Neural progenitor cell (in vitro differentiated cells): ENCODE data around the gene TRAK1. TPM values are rescaled to one million over a fixed set of nuclear protein-coding genes. Genes with fewer than 3 reads are reported as not detected.

Experiments
- DNase-seq: peaks from one replicate; pipeline ENCODE4 v3.0.0-alpha.2; 2016; ENCODE audit warnings: low spot score
- H2AFZ ChIP-seq: fragments of 200-600 bp; sonication (generic); replicated peaks from 2 replicates; pipeline ENCODE4 v1.6.1; 2016; ENCODE audit warnings: antibody characterized with exemption
- H3F3A ChIP-seq: fragments of 200-600 bp; sonication (generic); 2 replicates; pipeline ENCODE4 v1.6.1; 2016; ENCODE audit warnings: antibody characterized with exemption, low read depth
- H3K27ac ChIP-seq: fragments of 200-600 bp; sonication (generic); 2 replicates; pipeline ENCODE4 v1.5.1; 2016; ENCODE audit warnings: mild to moderate bottlenecking
- H3K27me3 ChIP-seq: fragments of 200-600 bp; sonication (generic); 2 replicates; pipeline ENCODE4 v1.6.1; 2016; ENCODE audit warnings: mild to moderate bottlenecking, moderate library complexity
- H3K36me3 ChIP-seq: fragments of 200-600 bp; sonication (generic); 2 replicates; pipeline ENCODE4 v1.5.1; 2016
- H3K4me1 ChIP-seq: fragments of 200-600 bp; sonication (generic); 2 replicates; pipeline ENCODE4 v1.6.1; 2016; ENCODE audit warnings: mixed run types
- H3K4me2 ChIP-seq: fragments of 200-600 bp; sonication (generic); 2 replicates; pipeline ENCODE4 v1.6.1; 2016
- H3K4me3 ChIP-seq: fragments of 200-600 bp; sonication (generic); 2 replicates; pipeline ENCODE4 v1.5.1; 2016
- H3K79me2 ChIP-seq: fragments of 200-600 bp; sonication (generic); 2 replicates; pipeline ENCODE4 v1.6.1; 2016; ENCODE audit warnings: low read depth
- H3K9ac ChIP-seq: fragments of 200-600 bp; sonication (generic); 2 replicates; pipeline ENCODE4 v1.6.1; 2016
- H3K9me3 ChIP-seq: fragments of 200-600 bp; sonication (generic); 2 replicates; pipeline ENCODE4 v1.5.1; 2016; ENCODE audit warnings: low read depth
- H4K20me1 ChIP-seq: fragments of 200-600 bp; sonication (generic); 2 replicates; pipeline ENCODE4 v1.6.1; 2016; ENCODE audit warnings: low read depth
- H3K27ac Mint-ChIP-seq: 3 replicates; pipeline ENCODE4 v1.8.0; 2021; ENCODE audit warnings: mixed read lengths
- H3K27me3 Mint-ChIP-seq: 2 replicates; pipeline ENCODE4 v1.8.0; 2022; ENCODE audit warnings: low read depth, mild to moderate bottlenecking, inconsistent platforms, moderate library complexity, mixed read lengths; ENCODE audit not compliant: insufficient read depth
- H3K36me3 Mint-ChIP-seq: 3 replicates; pipeline ENCODE4 v1.8.0; 2021; ENCODE audit warnings: mixed read lengths
- H3K4me1 Mint-ChIP-seq: 3 replicates; pipeline ENCODE4 v1.8.0; 2021; ENCODE audit warnings: mixed read lengths
- H3K4me3 Mint-ChIP-seq: 3 replicates; pipeline ENCODE4 v1.8.0; 2021; ENCODE audit warnings: mild to moderate bottlenecking, moderate library complexity, mixed read lengths
- H3K9me3 Mint-ChIP-seq: 3 replicates; pipeline ENCODE4 v1.8.0; 2020; ENCODE audit warnings: mixed read lengths
- CTCF ChIP-seq: fragments of 200-600 bp; sonication (generic); IDR thresholded peaks from 2 replicates; pipeline ENCODE4 v1.5.1; 2017; ENCODE audit warnings: antibody characterized with exemption, mild to moderate bottlenecking
- EZH2 ChIP-seq: fragments of 200-600 bp; sonication (generic); IDR thresholded peaks from 2 replicates; pipeline ENCODE4 v1.6.1; 2017; ENCODE audit warnings: antibody characterized with exemption, mild to moderate bottlenecking, moderate library complexity
- EZH2phosphoT487 ChIP-seq: fragments of 200-600 bp; sonication (generic); IDR thresholded peaks from 2 replicates; pipeline ENCODE4 v1.6.1; 2017; ENCODE audit warnings: antibody characterized with exemption
- total RNA-seq: library from RNA; depleted of rRNA; stranded (reverse); fragments of >200 nt; gene quantifications from 2 replicates; pipeline ENCODE4 v1.2.3, GENCODE V29; 2015; ENCODE audit warnings: low replicate concordance

TRAK1 gene
- total RNA-seq, 1 donor from 2014 or later = 32.2 TPM

DNA sequence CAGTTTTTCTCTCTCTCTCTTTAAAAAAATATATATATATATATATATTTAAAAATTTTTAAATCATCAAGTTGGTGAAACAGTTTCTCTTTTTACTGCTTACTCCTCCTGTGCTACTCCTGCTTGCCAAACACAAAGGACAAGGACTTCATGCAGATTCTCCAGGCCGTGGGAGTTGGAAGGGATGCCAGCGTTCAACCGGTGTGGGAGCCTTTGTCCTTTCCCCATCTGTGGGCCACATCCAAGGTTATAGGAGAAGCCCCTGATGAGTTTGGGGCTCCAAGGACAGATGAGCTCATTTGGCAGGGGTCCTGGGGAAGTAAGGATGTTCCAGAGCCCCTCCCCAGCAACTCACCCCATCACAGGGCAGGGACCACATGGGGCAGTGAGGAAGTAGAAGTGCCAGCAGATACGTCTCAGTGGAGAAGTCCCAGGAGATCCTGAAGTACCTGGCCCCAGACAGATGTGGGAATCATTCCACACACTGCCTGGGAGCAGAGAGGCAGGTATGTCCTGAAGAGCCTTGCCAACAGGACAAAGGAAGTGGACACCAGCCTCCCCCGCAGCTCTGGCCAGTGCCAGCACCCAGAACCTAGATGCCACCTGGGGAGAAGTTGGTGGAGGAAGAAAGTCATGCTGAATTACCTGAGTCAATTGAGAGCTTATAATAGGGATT lies 138.2 kb downstream of the TRAK1 start:
- Histone ChIP-seq H3K36me3 (no peaks in the 10 kb centered on the region), H3K9ac (no peak overlapping the region), H3K27me3 (no peaks in the 10 kb centered on the region), H3K9me3 (no peaks in the 10 kb centered on the region), H4K20me1 (no peaks in the 10 kb centered on the region), H3F3A (no peaks in the 10 kb centered on the region), H3K4me1 (peaks cover 15% of the 10 kb centered on the region), H3K4me2 (no peak overlapping the region), H3K27ac (no peak overlapping the region), H3K79me2 (no peaks in the 10 kb centered on the region), H2AFZ (peak overlapping the region; percentile 98), H3K4me3 (no peak overlapping the region)
- no peak overlapping the region for H3K27ac Mint-ChIP-seq
- TF ChIP-seq EZH2phosphoT487 = no peak
- TF ChIP-seq EZH2 = no peak
- TF ChIP-seq CTCF = no peak
- peaks cover 11% of the 10 kb centered on the region for H3K27me3 Mint-ChIP-seq
- H3K4me3 Mint-ChIP-seq = no peak overlapping the region
- H3K9me3 Mint-ChIP-seq = no peaks in the 10 kb centered on the region
- DNase-seq = no peak
- peaks cover 2% of the 10 kb centered on the region for H3K4me1 Mint-ChIP-seq
- H3K36me3 Mint-ChIP-seq = peaks cover 5% of the 10 kb centered on the region

GRCh38 chr3:42229942-42230688 lies 139.0 kb downstream of the TRAK1 start:
- Histone ChIP-seq H3K9me3 (no peaks in the 10 kb centered on the region), H3K4me2 (no peak overlapping the region), H3K27me3 (no peaks in the 10 kb centered on the region), H3K4me3 (no peak overlapping the region), H3K4me1 (peaks cover 10% of the 10 kb centered on the region), H3K27ac (no peak overlapping the region), H3K36me3 (no peaks in the 10 kb centered on the region), H3K79me2 (no peaks in the 10 kb centered on the region), H3F3A (no peaks in the 10 kb centered on the region), H4K20me1 (no peaks in the 10 kb centered on the region), H2AFZ (peak overlapping the region; percentile 98), H3K9ac (no peak overlapping the region)
- Mint-ChIP-seq H3K4me3 (no peak overlapping the region), H3K9me3 (no peaks in the 10 kb centered on the region), H3K36me3 (peaks cover 4% of the 10 kb centered on the region), H3K27ac (no peak overlapping the region), H3K4me1 (peaks cover 2% of the 10 kb centered on the region), H3K27me3 (peaks cover 11% of the 10 kb centered on the region)
- no peak for TF ChIP-seq EZH2phosphoT487
- TF ChIP-seq CTCF = peak; percentile 79
- TF ChIP-seq EZH2 = no peak
- DNase-seq = peak; percentile 78

DNA sequence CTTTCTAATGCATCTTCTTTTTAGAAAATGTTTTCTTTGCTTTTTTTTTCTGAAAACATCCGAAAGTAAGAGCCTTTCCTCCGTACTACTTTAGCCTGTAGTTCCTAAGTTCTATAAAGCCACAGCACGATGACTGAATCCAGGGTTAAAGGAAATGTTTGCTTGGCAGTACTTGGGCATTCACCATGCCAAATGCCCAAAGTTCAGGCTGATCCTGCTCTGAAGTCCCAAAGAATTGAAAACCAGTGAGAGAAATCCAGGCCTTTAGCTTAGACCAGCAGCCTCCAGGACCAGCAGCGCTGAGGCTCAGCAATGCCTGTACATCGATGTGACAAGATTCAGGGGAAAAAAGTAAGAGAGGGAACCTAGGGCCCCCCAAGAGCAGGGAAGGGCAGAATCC lies 139.7 kb downstream of the TRAK1 start:
- no peaks in the 10 kb centered on the region for H3K9me3 ChIP-seq
- no peak overlapping the region for H3K4me2 ChIP-seq
- no peaks in the 10 kb centered on the region for H3K79me2 ChIP-seq
- Mint-ChIP-seq H3K4me3 (no peak overlapping the region), H3K27me3 (peaks cover 11% of the 10 kb centered on the region), H3K36me3 (peaks cover 1% of the 10 kb centered on the region), H3K4me1 (peaks cover 2% of the 10 kb centered on the region), H3K27ac (no peak overlapping the region), H3K9me3 (no peaks in the 10 kb centered on the region)
- H3K9ac ChIP-seq = no peak overlapping the region
- TF ChIP-seq EZH2 = no peak
- TF ChIP-seq EZH2phosphoT487 = no peak
- no peak for TF ChIP-seq CTCF
- DNase-seq = no peak
- H4K20me1 ChIP-seq = no peaks in the 10 kb centered on the region
- no peak overlapping the region for H3K4me3 ChIP-seq
- H3K4me1 ChIP-seq = peaks cover 10% of the 10 kb centered on the region
- H3K27ac ChIP-seq = no peak overlapping the region
- no peaks in the 10 kb centered on the region for H3K27me3 ChIP-seq
- peak overlapping the region; percentile 63 for H2AFZ ChIP-seq
- H3F3A ChIP-seq = no peaks in the 10 kb centered on the region
- H3K36me3 ChIP-seq = no peaks in the 10 kb centered on the region
